ENCODE measurements around the gene ARHGEF11.

Gene ARHGEF11

DNA sequence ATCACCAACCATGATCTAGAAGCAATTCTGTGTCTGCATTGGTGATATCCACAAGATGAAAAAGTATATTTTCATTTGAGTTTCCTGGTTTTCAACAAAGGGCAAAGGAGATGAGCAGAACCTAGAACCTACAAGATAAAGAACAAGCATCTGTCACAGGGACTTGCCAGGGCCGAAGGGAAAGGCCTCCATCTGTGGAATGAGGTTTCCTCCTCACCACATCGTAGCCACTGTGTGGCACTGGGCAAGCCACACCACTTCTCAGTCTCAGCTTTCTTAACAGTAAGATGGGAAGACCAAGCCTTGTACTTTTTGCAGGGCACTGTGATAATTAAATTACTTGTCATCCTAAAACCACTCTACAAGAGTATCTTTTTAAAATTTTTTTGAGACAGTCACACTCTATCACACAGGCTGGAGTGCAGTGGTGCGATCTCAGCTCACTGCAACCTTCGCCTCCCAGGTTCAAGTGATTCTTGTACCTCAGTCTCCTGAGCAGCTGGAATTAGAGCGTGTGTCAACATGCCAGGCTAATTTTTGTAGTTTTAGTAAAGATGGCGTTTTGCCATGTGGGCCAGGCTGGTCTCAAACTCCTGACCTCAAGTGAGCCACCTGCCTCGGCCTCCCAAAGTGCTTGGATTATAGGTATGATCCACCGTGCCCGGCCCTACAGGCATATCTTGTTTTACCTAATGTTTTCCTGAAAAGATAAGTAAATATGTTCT lies 45.8 kb downstream of the ARHGEF11 start:
- no peak for DNase-seq

DNA sequence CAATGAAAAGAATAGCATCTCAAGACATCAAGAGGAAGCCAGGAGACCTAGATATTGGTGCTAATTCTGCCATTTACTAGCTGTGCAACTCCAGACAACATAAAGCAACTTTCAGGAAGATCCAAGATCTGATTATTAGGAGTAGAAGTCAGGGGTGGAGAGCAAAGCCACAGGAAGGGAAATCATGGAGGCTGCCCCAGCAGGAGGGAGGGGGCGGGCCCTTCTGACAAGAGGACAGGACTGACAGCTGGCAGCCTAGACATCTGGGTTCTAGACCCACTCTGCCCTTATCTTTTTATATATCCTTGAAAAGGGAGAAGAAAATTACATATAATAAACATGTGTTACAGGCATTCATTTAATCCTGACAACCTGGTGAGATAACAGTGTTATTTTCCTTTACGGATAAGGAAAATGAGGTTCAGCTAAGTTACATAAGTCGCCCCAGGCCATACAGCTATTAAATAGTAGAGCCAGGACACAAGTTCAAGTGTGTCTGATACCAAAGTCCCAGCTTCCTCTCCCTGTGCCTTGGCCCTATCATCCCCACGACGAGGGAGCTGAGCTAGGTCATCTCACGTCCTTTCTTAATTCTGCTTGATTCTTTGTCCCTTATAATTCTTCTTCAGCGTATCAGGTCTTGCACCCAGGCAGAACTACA lies 46.6 kb downstream of the ARHGEF11 start:
- DNase-seq, result no peak

DNA sequence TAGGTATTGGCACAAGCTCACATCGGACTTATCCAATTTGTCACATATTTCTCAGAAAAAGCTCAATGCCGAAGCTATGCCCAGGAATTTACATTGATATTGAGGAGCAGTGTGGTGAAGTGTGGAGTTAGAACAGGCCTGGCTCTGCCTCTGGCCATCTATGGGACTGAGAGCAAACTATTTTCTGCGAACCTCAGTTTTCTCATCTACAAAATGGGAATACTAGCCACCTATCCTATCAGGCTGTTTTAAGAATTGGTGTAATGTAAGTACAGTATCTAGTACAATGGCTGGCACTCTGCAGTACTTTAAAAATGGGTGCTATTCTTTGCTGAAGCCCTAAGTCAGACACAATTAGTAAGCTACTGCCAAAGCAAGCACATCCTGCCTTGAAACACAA lies 47.2 kb downstream of the ARHGEF11 start:
- no peak for DNase-seq

DNA sequence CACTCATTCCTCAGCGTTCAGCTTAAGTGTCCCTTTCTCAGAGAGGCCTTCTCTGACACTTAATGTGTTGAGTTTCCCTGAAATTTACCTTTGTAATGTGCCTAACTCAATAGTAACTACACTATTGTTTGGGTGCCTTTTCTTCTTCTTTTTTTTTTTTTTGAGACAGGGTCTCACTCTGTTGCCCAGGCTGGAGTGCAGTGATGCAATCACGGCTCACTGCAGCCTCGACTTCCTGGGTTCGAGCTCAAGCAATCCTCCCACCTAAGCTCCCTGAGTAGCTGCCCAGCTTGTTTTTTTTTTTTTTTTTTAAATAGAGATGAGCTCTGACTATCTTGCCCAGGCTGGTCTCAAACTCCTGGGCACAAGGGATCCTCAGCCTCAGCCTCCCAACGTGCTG lies 50.1 kb downstream of the ARHGEF11 start:
- no peak for DNase-seq

DNA sequence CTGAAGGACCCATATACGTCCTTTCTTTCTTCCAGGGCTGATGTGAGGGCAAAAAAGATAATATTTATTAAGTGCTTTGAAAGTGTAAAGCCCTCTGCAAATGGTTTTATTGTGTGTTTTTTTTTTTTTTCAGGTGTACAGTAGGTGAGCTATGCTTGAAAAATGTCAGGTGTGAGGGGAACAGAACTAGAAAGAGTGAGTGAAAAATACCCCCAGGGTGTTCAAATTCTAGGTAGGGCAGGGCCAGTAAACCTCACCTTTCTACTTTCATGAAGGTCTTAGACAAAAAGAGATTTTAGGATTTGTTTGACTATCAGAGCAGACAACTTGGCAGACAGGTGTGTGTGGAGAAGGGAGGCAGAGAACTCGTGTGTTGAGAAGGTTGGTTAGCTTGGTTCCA lies 51.3 kb downstream of the ARHGEF11 start:
- DNase-seq, result no peak

DNA sequence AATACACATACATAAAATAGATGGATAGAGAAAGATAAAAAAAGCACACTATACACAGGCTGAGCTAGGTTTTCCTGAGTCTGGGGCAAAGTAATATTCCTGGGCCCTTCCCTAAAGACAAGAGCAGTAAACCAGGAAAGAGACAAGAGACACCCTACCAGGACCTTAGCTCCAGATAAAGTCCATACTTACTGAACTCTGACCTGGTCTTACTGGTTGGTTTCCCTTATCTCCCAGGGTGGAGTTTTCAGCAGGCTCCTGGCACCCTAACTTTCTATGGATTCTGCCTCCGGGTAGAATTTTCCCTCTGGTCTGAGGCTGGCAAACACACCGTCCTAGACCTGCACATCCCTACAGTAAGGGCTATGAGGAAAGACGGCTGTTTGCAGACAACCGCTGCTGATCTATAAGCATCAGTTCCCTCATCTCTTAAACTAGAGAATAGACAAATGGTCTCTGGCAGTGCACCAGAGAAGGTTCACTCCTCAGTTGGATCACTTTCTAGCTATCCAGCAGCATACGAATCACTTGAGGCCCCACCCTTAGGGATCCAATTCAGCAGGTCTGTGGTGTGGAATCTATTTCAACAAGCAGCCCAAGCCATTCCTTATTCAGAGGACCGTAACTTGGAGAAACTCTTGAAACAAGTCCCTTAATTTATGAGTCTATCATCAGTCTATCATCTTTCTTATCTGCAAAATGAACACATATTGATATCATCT lies 52.0 kb downstream of the ARHGEF11 start:
- DNase-seq, result no peak

DNA sequence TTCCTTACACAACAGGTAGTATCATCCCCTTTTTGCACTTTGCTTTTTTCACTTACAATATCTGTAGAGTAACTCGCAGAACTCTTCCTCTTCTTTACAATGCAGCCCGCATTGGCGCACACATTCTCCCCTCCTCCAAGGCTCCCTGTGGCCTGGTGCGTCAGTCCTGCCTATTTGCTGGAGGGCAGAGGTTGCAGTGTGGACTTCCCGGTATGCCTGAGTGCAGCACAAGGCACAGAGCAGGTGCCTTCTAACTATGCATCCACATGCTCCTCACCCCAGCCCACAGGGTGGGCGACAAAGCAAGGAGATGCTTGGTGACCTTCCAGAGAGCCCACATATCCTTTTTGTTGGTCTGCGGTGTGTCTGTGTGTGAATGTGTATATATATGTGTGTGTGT lies 53.3 kb downstream of the ARHGEF11 start:
- DNase-seq, result no peak

DNA sequence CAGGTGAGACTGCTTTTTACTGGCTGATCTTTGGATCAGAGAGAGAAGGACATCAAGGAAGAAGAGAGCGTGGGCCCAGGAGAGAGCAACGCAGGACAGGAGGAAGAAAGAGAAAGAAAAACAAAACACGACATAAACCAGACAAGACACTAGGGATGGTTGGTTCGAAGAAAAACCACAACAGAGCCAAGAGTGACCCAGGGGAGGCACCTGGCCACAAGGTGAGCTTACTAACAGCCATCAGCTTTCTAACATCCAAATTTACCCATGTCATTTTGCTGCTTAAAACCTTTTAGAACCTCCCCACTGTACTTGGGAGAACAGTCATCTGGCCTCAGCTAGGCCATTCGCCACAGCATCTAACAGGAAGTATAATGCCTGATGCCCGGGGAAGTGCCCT lies 57.8 kb downstream of the ARHGEF11 start:
- DNase-seq, result no peak

DNA sequence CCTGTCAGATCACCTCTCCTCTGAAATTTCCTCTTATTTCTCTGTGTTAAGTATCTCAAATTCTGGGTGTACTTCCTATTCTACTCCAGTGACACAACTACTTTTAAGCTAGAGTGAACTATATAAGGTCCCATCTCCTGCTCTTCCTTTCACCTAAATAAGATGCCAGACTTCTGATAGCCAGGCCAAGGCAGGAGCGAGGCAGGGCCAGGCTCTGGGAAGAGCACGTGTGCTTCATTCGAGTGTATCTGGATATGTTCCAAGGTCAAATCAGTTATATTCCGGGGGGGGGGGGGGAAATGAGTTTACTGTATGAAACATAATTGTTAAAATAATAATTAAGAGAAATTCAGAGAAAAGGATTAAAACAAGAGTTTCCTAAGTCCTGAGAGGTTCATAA lies 65.0 kb downstream of the ARHGEF11 start:
- DNase-seq, result no peak

DNA sequence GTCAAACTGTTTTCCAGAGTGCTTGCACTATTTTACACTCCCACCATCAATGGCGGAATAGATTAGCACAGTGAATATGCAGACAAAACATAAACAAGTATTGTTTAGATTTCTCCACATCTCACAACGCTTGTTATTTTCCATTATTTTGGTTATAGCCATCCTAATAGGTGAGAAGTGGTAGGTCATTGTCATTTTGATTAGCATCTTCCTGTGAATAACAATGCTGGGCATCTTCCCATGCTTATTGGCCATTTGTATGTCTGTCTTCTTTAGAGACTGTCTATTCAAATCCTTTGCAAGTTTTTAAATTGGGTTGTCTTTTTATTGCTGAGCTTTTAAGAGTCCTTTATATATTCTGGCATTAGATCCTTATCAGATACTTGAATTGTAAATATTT lies 70.5 kb downstream of the ARHGEF11 start:
- DNase-seq, result no peak

DNA sequence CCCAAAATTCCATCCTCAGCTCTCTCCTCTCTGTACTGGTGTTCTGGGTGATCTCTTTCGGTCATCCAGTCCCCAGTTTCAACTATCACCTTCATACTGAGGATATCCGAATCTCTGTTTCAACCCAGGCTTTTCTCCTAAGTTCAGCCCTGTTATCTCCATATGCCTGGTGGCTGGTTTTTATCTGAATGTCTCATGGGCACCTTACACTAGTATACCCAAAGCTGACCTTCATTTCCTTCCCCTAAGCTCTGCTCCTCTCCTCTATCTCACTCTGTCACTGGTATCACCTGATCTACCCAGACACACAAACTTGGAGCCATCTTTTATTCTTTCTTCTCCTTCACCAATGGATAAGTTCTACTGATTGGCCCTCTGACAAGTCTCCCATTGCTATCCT lies 72.1 kb downstream of the ARHGEF11 start:
- no peak for DNase-seq

DNA sequence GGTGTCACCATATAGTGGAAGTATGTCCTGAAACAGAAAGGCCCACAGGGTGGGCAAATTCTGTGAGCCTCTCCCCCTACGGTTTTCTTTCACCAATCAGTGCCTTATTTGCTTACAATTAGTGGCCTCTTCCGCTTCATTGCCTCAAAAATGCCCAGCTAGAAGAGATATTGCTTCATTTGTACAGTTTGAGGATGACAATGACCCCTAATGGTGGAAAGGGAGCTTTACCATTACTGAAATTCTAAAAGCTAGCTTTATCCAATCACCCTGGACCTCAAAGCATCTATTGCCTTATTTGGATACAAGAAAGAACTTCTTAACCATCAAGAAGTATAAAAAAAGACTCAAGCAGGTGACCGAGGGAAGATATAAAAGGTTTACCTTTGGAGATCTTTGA lies 75.5 kb downstream of the ARHGEF11 start:
- no peak for DNase-seq

DNA sequence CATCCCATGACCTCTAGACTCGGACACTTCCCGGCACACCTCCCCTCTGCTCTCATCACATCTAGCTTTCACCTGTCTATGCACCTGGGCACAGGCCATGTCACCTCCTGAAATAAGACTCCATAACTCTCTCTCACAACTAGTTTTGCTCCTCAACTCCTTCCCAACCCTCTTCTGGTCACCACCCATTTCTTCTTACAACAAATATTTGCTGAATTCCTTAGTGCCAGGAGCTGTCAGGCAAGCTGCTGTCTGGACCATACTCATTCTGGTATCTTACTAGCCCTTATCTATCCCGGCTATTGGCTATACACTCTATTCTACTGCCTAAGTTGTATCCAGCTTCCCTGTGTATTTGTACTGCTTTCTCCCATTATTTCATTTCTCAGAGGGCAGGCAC lies 76.0 kb downstream of the ARHGEF11 start:
- no peak for DNase-seq

DNA sequence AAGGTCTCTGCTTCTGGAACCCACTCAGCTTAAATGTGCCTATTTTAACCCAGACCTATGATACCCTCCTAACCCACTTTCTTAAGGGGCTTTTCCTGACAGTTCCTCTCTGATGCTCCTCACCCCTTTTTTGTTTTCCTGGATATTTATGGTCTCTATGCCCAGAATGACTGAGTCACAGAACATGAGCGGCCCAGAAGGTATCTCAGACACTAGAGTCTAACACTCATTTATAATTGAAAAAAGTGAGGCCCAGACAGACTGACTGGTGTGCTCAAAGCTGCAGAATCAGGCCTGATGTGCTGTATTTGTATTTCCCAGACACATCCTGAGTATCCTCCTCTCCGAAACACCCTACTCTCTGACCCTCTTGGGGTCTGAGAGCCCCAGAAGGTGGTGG lies 81.1 kb downstream of the ARHGEF11 start:
- no peak for DNase-seq

DNA sequence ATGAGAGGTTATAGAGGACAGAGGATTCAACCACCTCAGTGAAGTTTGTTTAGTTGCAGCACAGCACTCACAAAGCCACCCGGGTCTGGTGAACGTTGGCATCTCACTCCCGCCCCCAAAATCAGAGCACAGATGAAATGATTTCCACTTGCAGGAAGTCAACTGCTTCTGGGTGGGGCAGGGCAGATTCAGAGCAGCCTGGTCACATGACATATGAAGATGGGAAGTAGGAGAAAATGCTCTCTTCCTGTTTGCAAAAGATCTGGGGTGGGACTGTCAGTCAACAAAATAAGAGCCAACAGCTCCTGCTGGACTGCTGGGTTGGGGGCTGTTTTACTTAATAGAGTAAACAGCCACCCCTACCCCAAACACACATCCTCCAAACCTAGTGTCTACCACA lies 81.9 kb downstream of the ARHGEF11 start:
- no peak for DNase-seq

DNA sequence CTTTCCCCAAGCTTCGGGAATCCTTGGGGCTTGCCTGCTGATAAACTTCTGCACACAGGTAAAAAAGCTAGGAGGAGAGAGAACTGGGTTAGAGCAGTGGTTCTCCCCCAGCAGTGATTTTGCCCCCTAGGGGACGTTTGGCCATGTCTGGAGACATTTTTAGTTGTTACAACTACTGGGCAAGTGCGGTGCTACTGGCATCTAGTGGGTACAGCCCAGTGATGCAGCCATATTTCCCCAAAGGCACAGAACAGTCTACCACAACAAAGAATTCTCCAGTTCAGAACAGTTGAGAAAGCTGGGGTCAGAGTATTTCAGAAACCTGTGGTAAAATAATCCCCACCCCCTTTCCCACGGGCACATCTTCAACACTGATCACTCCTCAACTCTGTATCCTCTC lies 83.8 kb downstream of the ARHGEF11 start:
- DNase-seq, result no peak

DNA sequence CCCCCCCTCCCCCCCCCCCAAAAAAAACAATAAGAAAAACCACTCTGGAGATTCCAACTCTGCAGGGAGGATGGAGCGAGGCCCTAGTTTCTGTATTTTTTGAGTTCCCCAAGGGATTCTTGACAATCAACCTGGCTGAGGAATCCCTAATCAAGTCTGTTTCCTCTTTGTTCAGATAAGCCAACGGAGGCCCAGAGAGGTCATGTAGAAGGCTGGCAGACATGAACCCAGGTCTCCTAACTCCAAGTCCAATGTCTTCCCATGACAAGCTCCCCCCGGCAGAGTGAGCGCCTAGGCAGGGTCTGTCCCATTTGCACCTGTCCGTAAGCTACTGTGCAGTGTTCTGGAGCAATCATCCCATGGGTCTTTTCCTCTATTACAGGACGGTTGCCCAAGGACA lies 85.6 kb downstream of the ARHGEF11 start:
- DNase-seq, result no peak

DNA sequence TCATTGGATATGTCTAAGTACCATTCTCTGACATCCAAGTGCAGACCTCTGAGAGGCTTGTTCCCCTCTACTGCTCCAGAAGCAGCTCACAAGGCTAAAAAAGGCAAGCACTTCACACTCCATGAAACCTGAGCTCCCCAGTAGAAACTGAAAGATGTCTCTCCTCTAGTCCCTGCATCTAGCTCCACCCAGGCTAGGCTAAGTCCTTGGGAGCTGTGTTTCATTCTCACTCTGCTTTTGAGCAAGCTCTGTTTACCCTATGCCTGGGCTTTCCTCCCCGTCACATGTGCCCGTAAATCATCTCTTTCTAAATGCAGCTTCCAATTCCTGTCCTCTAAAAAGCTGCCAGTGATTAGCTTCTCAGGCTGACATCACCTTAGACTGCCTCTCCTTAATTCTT lies 86.1 kb downstream of the ARHGEF11 start:
- DNase-seq, result no peak

DNA sequence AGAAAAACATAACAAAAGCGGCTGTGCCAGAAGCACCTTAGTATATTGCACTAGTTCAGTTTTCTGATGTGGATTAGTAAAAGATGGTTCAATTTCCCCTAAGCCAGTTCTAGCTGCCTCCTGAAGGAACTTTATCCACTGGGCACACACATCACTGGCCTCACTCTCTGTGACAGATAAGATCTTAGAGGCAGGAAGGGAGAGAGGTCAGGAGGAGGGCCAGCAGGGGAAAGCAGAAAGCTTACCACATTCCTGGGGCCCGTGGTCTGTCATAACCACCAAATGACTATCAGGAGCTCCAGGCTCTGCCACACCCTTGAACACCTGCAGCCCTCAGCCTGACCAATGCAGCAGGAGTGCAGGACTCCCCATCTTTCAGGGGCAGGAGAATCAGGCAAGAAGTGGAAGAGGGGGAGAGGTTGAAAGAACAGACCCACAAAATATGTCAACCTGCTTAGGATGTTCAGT lies 87.3 kb downstream of the ARHGEF11 start:
- no peak for DNase-seq

DNA sequence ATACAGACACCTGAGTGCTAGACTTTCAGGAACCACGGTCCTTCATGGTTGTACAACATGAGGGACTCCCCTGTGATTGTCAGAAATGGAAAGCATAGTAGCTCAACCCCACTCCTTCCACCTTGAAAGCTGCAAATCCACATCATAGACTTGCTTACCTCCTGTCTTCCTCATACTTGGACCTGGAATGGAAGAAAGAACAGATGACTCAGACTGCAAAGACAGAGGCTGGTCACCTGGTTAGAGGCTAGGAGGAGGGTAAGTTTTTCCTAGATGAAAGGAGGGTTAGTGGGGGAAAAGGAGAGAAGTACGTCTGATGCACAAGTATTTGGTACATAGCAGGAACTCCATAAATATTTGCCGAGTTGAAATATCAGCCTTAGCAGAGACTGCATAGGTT lies 87.9 kb downstream of the ARHGEF11 start:
- no peak for DNase-seq

DNA sequence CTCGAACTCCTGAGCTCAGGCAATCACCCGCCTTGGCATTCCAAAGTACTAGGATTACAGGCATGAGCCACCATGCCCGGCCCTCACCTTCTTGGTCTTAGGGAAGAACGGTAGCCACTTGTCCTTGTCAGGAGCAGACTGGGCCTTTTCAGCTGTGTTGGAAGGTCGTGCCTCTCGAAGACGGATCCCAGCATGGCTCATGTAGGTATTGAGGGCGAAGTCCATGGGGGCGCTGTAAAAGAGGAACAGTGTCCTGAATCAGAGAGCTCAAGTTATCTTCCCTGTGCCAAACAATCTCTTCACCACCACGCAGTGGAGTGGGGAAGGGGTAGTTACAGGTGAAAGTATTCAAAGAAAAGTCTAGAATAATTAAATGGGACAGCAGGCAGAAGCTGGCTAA lies 89.2 kb downstream of the ARHGEF11 start:
- DNase-seq, result no peak

DNA sequence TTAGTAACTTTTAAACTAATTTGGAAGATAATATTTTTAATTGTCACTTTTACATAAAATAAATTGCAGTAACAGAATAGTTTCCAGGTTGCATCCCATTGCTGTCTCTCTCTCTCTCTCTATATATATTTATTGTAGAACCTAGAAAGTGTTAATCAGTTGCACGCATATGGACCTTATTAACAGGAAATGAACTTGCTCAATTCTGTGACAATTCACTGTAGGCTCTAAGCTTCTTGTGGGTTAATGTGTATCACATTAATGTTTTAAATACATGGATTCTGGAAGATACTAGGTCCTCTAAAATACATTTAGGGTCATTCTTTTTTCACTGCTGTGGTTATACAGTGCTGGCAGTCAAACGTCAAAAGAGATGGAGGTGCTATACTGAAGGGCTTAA lies 92.0 kb downstream of the ARHGEF11 start:
- DNase-seq, result no peak

DNA sequence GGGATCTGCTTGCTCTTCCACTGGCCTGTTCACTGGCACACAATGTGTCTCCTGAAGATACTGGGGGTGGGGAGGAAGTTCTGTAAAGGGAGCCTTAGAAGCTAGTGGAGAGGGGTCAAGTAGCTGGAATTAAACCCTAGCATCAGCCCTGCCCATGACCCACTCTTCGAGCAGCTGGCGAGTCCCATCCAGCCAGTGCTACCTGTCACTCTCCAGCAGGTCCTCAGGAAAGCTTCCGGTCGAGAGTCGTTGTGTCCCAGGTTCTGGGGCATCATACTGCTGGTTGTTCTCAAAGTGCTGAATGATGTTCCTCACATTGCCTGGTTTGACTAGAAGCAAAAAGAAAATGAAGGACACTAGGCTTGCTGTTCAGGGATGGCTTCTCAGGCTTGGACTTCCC lies 94.2 kb downstream of the ARHGEF11 start:
- DNase-seq, result no peak

DNA sequence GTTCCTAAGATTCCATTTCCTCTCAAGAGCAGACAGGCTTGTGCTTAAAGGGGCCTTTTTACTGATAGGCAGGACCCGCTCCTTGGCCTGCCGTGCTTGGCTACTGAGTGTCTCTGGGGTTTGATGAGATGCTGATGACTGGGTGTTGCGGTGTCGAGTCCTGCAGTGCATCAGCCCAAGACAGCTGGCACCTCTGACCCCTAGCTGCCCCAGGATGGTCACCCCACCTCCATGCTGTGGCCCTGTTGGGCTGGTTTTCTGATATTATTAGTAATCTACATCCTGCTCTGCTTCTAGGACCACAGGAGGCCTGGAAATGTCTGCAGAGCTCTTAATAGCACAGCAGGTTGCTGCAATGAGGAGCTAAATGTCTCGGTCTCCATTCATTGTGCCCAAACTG lies 96.4 kb downstream of the ARHGEF11 start:
- DNase-seq, result no peak

Measured in NCI-H446 (cell line).